Mesendoderm (in vitro differentiated cells): ENCODE data around the gene WFDC10B.
A peak's percentile ranks its signal among the peaks of the same experiment; 100 is the strongest.
"Not testable (repeated sequence)": the region's sequence is repeated elsewhere in the genome, so short reads cannot be mapped to it uniquely, and the experiment has no call there.

Experiments
- DNase-seq: peaks from one replicate; pipeline ENCODE4 v3.0.0; 2013
- H2AK5ac ChIP-seq: 2 replicates; pipeline ENCODE4 v1.6.1; 2013; ENCODE audit warnings: low read length, inconsistent platforms
- H2BK120ac ChIP-seq: 2 replicates; pipeline ENCODE4 v1.6.1; 2013; ENCODE audit warnings: low read depth, mild to moderate bottlenecking, low read length, moderate library complexity, mixed read lengths
- H2BK15ac ChIP-seq: replicated peaks from 2 replicates; pipeline ENCODE4 v1.6.1; 2013; ENCODE audit warnings: low read depth, mild to moderate bottlenecking, moderate library complexity
- H2BK5ac ChIP-seq: 2 replicates; pipeline ENCODE4 v1.6.1; 2013; ENCODE audit warnings: low read length, inconsistent platforms
- H3K18ac ChIP-seq: 2 replicates; pipeline ENCODE4 v1.6.1; 2013; ENCODE audit warnings: mild to moderate bottlenecking, low read length, mixed read lengths
- H3K23ac ChIP-seq: one replicate; pipeline ENCODE4 v1.6.1; 2013; ENCODE audit warnings: low read length
- H3K27ac ChIP-seq: 2 replicates; pipeline ENCODE4 v1.5.1; 2013; ENCODE audit warnings: low read depth, mild to moderate bottlenecking, inconsistent platforms, low read length, moderate library complexity
- H3K27me3 ChIP-seq: 2 replicates; pipeline ENCODE4 v1.6.1; 2013; ENCODE audit warnings: low read length, control low read depth, mild to moderate bottlenecking, inconsistent platforms; ENCODE audit not compliant: insufficient read depth, poor library complexity
- H3K36me3 ChIP-seq: 2 replicates; pipeline ENCODE4 v1.6.1; 2013; ENCODE audit warnings: low read length, inconsistent platforms; ENCODE audit not compliant: control insufficient read depth, insufficient read depth
- H3K4ac ChIP-seq: one replicate; pipeline ENCODE4 v1.6.1; 2013; ENCODE audit warnings: low read depth, mild to moderate bottlenecking, low read length, moderate library complexity
- H3K4me1 ChIP-seq: 2 replicates; pipeline ENCODE4 v1.6.1; 2013; ENCODE audit warnings: low read depth, low read length, inconsistent platforms; ENCODE audit not compliant: control insufficient read depth
- H3K4me2 ChIP-seq: 2 replicates; pipeline ENCODE4 v1.6.1; 2013; ENCODE audit warnings: low read length
- H3K4me3 ChIP-seq: 2 replicates; pipeline ENCODE4 v1.5.1; 2013; ENCODE audit warnings: mild to moderate bottlenecking, low read length
- H3K56ac ChIP-seq: one replicate; pipeline ENCODE4 v1.6.1; 2013; ENCODE audit warnings: low read length
- H3K79me1 ChIP-seq: 2 replicates; pipeline ENCODE4 v1.6.1; 2013; ENCODE audit warnings: low read length, inconsistent platforms
- H3K79me2 ChIP-seq: 2 replicates; pipeline ENCODE4 v1.6.1; 2013; ENCODE audit warnings: mild to moderate bottlenecking, low read length; ENCODE audit not compliant: control insufficient read depth, insufficient read depth
- H3K9ac ChIP-seq: 2 replicates; pipeline ENCODE4 v1.6.1; 2013; ENCODE audit warnings: low read length, inconsistent platforms
- H4K5ac ChIP-seq: one replicate; pipeline ENCODE4 v1.6.1; 2013; ENCODE audit warnings: low read length
- H4K8ac ChIP-seq: one replicate; pipeline ENCODE4 v1.6.1; 2013; ENCODE audit warnings: low read depth, mild to moderate bottlenecking, control low read depth, low read length, moderate library complexity
- WGBS: extraction: QIAGEN DNeasy Blood & Tissue Kit; methylation state at CpG from one replicate; pipeline ENCODE4 v1.1.7; 2013; ENCODE audit warnings: low lambda C conversion rate, missing lambda C conversion rate; ENCODE audit not compliant: insufficient coverage; ENCODE audit errors: extremely low coverage; 5-methylcytosine and 5-hydroxymethylcytosine counted together

Gene WFDC10B

DNA sequence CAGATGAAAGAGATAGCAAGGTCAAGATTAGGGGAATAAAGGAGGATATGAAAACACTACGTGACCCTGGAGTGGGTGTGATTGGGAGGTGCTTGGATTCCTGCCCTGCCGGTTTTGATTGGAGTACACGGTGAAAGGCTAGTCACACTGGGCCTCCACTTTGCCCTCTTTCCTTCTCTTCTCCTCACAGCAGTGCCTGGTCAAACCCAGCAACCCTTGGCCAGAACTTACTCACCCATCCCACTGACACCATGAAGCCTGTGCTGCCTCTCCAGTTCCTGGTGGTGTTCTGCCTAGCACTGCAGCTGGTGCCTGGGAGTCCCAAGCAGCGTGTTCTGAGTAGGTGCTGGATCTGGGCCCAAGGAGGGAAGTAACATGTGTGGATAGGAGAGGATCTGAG lies 2.9 kb downstream of the WFDC10B start, which contains the start of gene WFDC13:
Gene WFDC13, plus strand, starts transcription at position 166 of the 400 bp plus-strand sequence. Its CDS starts 86 bp downstream, at position 252.
- Histone ChIP-seq H2BK120ac (no peak within 1 kb of the TSS), H3K27me3 (no peaks in the 10 kb centered on the region), H2BK15ac (no peak within 1 kb of the TSS), H3K36me3 (no peaks in the 10 kb centered on the region), H4K5ac (no peak within 1 kb of the TSS), H4K8ac (no peak within 1 kb of the TSS), H3K79me2 (no peaks in the 10 kb centered on the region), H3K4me3 (no peak within 1 kb of the TSS), H3K18ac (no peak within 1 kb of the TSS), H2BK5ac (no peak within 1 kb of the TSS), H3K9ac (no peak within 1 kb of the TSS), H3K4me1 (no peaks in the 10 kb centered on the region), H2AK5ac (no peak within 1 kb of the TSS), H3K4ac (no peak within 1 kb of the TSS), H3K4me2 (no peak within 1 kb of the TSS), H3K56ac (peak within 1 kb of the TSS; percentile 34), H3K79me1 (no peaks in the 10 kb centered on the region), H3K27ac (no peak within 1 kb of the TSS), H3K23ac (no peak within 1 kb of the TSS)
- WGBS: no CpG with 5 or more reads among the region's 4 CpGs
- DNase-seq: no peak

DNA sequence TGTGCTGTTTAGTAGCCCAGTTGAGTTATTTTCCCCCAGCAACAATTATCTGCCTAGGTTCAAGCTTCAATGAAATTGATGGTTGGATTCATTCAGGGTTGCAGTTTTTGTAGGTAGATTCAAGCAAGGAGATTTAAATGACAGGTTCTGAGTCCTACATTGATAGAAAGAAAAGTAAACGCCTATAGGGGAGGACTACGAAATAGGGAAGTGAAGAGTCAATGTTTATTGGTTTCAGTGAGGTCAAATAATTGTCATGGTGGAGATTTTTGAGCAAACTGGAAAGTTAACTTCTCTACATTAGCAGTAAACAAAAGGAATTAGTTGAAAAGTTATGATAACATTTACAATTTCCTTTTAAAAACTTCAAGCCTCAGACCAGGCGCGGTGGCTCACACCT lies 3.7 kb downstream of the WFDC10B start:
- no CpG with 5 or more reads among the region's 4 CpGs for WGBS
- Histone ChIP-seq H4K5ac (no peak overlapping the region), H3K79me1 (no peaks in the 10 kb centered on the region), H4K8ac (no peak overlapping the region), H3K36me3 (no peaks in the 10 kb centered on the region), H3K4ac (no peak overlapping the region), H3K79me2 (no peaks in the 10 kb centered on the region), H3K18ac (no peak overlapping the region), H3K56ac (no peak overlapping the region), H3K4me1 (no peaks in the 10 kb centered on the region), H3K23ac (no peak overlapping the region), H3K9ac (no peak overlapping the region), H2BK5ac (no peak overlapping the region), H2BK120ac (no peak overlapping the region), H3K27ac (no peak overlapping the region), H3K4me3 (no peak overlapping the region), H2AK5ac (no peak overlapping the region), H2BK15ac (no peak overlapping the region), H3K4me2 (no peak overlapping the region), H3K27me3 (no peaks in the 10 kb centered on the region)
- DNase-seq: no peak

DNA sequence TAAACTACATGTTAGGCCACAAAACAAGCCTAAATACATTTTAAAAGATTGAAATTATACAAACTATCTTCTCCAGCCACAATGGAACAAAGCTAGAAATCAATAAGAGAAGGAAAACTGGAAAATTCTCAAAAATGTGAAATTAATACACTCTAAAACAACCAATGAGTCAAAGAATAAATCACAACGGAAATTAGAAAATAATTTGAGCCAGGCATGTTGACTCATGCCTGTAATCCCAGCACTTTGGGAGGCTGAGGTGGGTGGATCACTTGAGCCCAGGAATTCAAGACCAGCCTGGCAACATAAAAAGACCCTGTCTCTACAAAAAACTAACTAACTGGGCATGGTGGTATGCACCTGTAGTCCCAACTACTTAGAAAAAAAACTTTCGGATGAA lies 9.3 kb downstream of the WFDC10B start:
- Histone ChIP-seq H3K4ac (no peak overlapping the region), H3K79me1 (no peaks in the 10 kb centered on the region), H3K4me1 (no peaks in the 10 kb centered on the region), H3K36me3 (no peaks in the 10 kb centered on the region), H2BK5ac (no peak overlapping the region), H3K56ac (no peak overlapping the region), H3K18ac (no peak overlapping the region), H2AK5ac (no peak overlapping the region), H3K9ac (no peak overlapping the region), H3K4me2 (no peak overlapping the region), H3K27me3 (no peaks in the 10 kb centered on the region), H4K5ac (no peak overlapping the region), H2BK15ac (no peak overlapping the region), H3K4me3 (no peak overlapping the region), H4K8ac (no peak overlapping the region), H3K79me2 (no peaks in the 10 kb centered on the region), H2BK120ac (no peak overlapping the region), H3K27ac (no peak overlapping the region), H3K23ac (no peak overlapping the region)
- WGBS: no CpG with 5 or more reads among the region's 2 CpGs
- DNase-seq: no peak

DNA sequence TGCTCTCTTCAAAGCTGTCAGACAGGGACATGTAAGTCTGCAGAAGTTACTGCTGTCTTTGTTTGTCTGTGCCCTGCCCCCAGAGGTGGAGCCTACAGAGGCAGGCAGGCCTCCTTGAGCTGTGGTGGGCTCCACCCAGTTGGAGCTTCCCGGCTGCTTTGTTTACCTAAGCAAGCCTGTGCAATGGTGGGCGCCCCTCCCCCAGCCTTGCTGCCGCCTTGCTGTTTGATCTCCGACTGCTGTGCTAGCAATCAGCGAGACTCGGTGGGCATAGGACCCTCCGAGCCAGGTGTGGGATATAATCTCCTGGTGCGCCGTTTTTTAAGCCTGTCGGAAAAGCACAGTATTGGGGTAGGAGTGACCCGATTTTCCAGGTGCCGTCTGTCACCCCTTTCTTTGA lies 11.5 kb downstream of the WFDC10B start:
- H2BK15ac ChIP-seq, H2BK5ac ChIP-seq, H2BK120ac ChIP-seq, DNase-seq, H2AK5ac ChIP-seq, H3K4me3 ChIP-seq, H4K5ac ChIP-seq, H3K4me2 ChIP-seq, H3K79me1 ChIP-seq, H3K27me3 ChIP-seq, H3K18ac ChIP-seq, H3K79me2 ChIP-seq, H3K9ac ChIP-seq, H3K56ac ChIP-seq, H3K36me3 ChIP-seq, H3K4me1 ChIP-seq, H4K8ac ChIP-seq, H3K4ac ChIP-seq, H3K23ac ChIP-seq, H3K27ac ChIP-seq: not testable (repeated sequence)
- WGBS: no CpG with 5 or more reads among the region's 12 CpGs

DNA sequence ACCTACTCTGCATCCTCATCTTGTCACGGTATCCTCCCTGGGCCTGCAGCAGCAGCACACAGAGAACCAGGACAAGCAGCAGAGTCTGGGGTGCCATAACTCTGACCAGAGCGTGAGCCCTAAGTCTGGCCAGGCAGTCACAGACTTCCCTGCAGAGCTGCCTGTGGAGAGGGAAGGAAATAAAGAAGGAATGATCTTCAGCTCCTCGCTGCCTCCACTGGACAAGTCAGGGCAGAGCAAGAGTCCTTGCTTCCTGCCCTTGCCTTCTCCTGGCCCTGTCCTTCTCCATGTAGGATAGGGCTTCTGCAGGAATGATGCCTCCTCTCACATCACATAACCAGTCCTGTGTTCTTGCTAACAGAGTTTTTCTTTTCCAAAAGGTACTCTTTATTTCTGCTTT lies 18.9 kb downstream of the WFDC10B start:
- no peak overlapping the region for H3K56ac ChIP-seq
- no CpG with 5 or more reads among the region's 3 CpGs for WGBS
- no peaks in the 10 kb centered on the region for H3K36me3 ChIP-seq
- no peak overlapping the region for H2BK5ac ChIP-seq
- no peak overlapping the region for H3K4ac ChIP-seq
- H4K5ac ChIP-seq: no peak overlapping the region
- H2BK15ac ChIP-seq: no peak overlapping the region
- H3K4me1 ChIP-seq: no peaks in the 10 kb centered on the region
- H3K9ac ChIP-seq: no peak overlapping the region
- no peak overlapping the region for H3K23ac ChIP-seq
- no peak overlapping the region for H3K4me3 ChIP-seq
- no peak overlapping the region for H4K8ac ChIP-seq
- H2BK120ac ChIP-seq: no peak overlapping the region
- no peak overlapping the region for H3K18ac ChIP-seq
- no peaks in the 10 kb centered on the region for H3K79me1 ChIP-seq
- no peak overlapping the region for H3K4me2 ChIP-seq
- H3K27ac ChIP-seq: no peak overlapping the region
- H3K27me3 ChIP-seq: no peaks in the 10 kb centered on the region
- H2AK5ac ChIP-seq: no peak overlapping the region
- no peaks in the 10 kb centered on the region for H3K79me2 ChIP-seq
- peak; percentile 73 for DNase-seq

DNA sequence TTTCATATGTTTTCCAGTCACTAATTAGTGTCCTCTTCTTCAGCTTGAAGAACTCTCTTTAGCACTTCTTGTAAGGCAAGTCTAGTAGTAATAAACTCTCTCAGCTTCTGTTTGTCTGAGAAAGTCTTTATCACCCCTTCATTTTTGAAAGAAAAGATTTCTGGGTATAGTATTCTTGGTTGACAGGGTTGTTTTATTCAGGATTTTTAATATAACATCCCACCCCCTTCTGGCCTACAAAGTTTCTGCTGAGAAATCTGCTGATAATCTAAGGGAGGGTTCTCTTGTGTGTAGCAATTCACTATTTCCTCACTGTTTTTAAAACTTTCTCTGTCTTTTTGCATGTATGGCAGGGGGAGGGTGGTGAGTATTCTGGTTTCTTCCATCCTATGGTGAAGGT lies 25.2 kb downstream of the WFDC10B start:
- Histone ChIP-seq H3K27ac (no peak overlapping the region), H3K56ac (no peak overlapping the region), H3K4me2 (no peak overlapping the region), H2BK15ac (no peak overlapping the region), H3K18ac (no peak overlapping the region), H2BK120ac (no peak overlapping the region), H3K4me1 (no peaks in the 10 kb centered on the region), H3K36me3 (no peaks in the 10 kb centered on the region), H3K4ac (no peak overlapping the region), H3K79me2 (no peaks in the 10 kb centered on the region), H2AK5ac (no peak overlapping the region), H3K4me3 (peak overlapping the region; percentile 9), H3K27me3 (no peaks in the 10 kb centered on the region), H3K9ac (no peak overlapping the region), H4K8ac (no peak overlapping the region), H3K79me1 (no peaks in the 10 kb centered on the region), H4K5ac (no peak overlapping the region), H3K23ac (no peak overlapping the region), H2BK5ac (no peak overlapping the region)
- DNase-seq: no peak
